OCI-LY1 (cell line): Measurements from ENCODE around the gene CDC6.

Source experiments
- H2AFZ ChIP-seq: fragments of 200-600 bp; sonication (generic), shearing (Covaris generic); 2 replicates; pipeline ENCODE4 v1.6.0; 2014; ENCODE audit warnings: antibody characterized with exemption, mild to moderate bottlenecking, low read length
- H3F3A ChIP-seq: fragments of 200-600 bp; sonication (generic), shearing (Covaris generic); 2 replicates; pipeline ENCODE4 v1.6.0; 2014; ENCODE audit warnings: mild to moderate bottlenecking, antibody characterized with exemption, low read length, moderate library complexity; ENCODE audit not compliant: insufficient read depth
- H3K27ac ChIP-seq: fragments of 200-600 bp; sonication (generic); 2 replicates; pipeline ENCODE4 v1.5.1; 2014; ENCODE audit warnings: low read length, mixed run types, mild to moderate bottlenecking, low read depth; ENCODE audit not compliant: poor library complexity, severe bottlenecking
- H3K27me3 ChIP-seq: fragments of 200-600 bp; sonication (generic); 2 replicates; pipeline ENCODE4 v1.6.0; 2014; ENCODE audit warnings: antibody characterized with exemption, mild to moderate bottlenecking, low read length, moderate library complexity; ENCODE audit not compliant: insufficient read depth
- H3K36me3 ChIP-seq: fragments of 200-600 bp; sonication (generic); 2 replicates; pipeline ENCODE4 v1.6.1; 2014; ENCODE audit warnings: mild to moderate bottlenecking, antibody characterized with exemption, low read length, moderate library complexity, mixed read lengths; ENCODE audit not compliant: insufficient read depth
- H3K4me1 ChIP-seq: fragments of 200-600 bp; sonication (generic); 2 replicates; pipeline ENCODE4 v1.5.1; 2014; ENCODE audit warnings: mild to moderate bottlenecking, low read length, moderate library complexity; ENCODE audit not compliant: insufficient read depth, severe bottlenecking
- H3K4me2 ChIP-seq: fragments of 200-600 bp; sonication (generic), shearing (Covaris generic); 2 replicates; pipeline ENCODE4 v1.6.1; 2014; ENCODE audit warnings: low read length
- H3K4me3 ChIP-seq: fragments of 200-600 bp; sonication (generic); 2 replicates; pipeline ENCODE4 v1.5.1; 2014; ENCODE audit warnings: low read length, low read depth, mild to moderate bottlenecking, mixed read lengths; ENCODE audit not compliant: poor library complexity, severe bottlenecking
- H3K79me2 ChIP-seq: fragments of 200-600 bp; shearing (Covaris generic); 2 replicates; pipeline ENCODE4 v1.6.1; 2016; ENCODE audit warnings: mixed run types, low read length, mixed read lengths; ENCODE audit not compliant: insufficient read depth
- H3K9ac ChIP-seq: fragments of 200-600 bp; sonication (generic), shearing (Covaris generic); 2 replicates; pipeline ENCODE4 v1.6.1; 2014; ENCODE audit warnings: mild to moderate bottlenecking, low read length, mixed read lengths
- H3K9me2 ChIP-seq: fragments of 200-600 bp; sonication (generic), shearing (Covaris generic); 2 replicates; pipeline ENCODE4 v1.6.1; 2014; ENCODE audit warnings: low read depth, mild to moderate bottlenecking, low read length, mixed read lengths
- H3K9me3 ChIP-seq: fragments of 200-600 bp; shearing (Covaris generic); 2 replicates; pipeline ENCODE4 v1.6.1; 2014; ENCODE audit warnings: low read length, mixed read lengths
- H4K20me1 ChIP-seq: fragments of 200-600 bp; sonication (generic), shearing (Covaris generic); 2 replicates; pipeline ENCODE4 v1.6.0; 2016; ENCODE audit warnings: mild to moderate bottlenecking, low read length; ENCODE audit not compliant: insufficient read depth
- EZH2 ChIP-seq: fragments of 200-600 bp; sonication (generic), shearing (Covaris generic); IDR thresholded peaks from 2 replicates; pipeline ENCODE4 v1.8.0; 2017; ENCODE audit warnings: borderline replicate concordance, mixed run types, mild to moderate bottlenecking, antibody characterized with exemption, low read length, moderate library complexity, mixed read lengths
- TF ChIP-seq, protein P1 (sequence below): fragments of 200-600 bp; sonication (generic), shearing (Covaris generic); IDR thresholded peaks from 2 replicates; pipeline ENCODE4 v1.5.1; 2017; ENCODE audit warnings: mild to moderate bottlenecking, antibody characterized with exemption, low read length, moderate library complexity, mixed read lengths

Gene CDC6

DNA sequence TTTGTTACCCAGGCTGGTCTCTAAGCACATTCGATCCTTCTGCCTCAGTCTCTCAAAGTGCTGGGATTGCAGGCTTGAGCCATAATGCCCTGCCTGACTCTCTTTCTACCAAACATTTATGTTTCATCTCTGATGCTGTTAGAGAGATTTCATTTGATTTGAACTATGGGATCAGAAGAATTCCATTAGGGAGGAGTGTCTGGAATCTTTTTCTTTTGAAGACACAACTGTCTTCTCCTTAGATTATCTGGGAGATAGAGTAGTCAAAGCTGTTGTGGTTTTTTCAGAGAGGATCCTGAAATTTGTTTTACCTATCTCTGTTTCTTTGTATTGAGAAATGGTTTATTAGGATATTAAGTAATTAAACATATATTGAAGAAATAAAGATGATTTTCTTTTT lies 39.2 kb upstream of the CDC6 start:
- Histone ChIP-seq H3K4me1 (no peaks in the 10 kb centered on the region), H3K4me3 (no peak overlapping the region), H3K36me3 (peaks cover 4% of the 10 kb centered on the region; the same call in 1 of the 2 replicates), H3K9me2 (no peaks in the 10 kb centered on the region), H3K27me3 (no peaks in the 10 kb centered on the region), H3K79me2 (peaks cover 15% of the 10 kb centered on the region), H3K4me2 (no peak overlapping the region), H4K20me1 (no peaks in the 10 kb centered on the region), H3K9ac (no peak overlapping the region), H3K9me3 (no peaks in the 10 kb centered on the region), H3F3A (no peaks in the 10 kb centered on the region), H2AFZ (no peak overlapping the region), H3K27ac (no peak overlapping the region)
- no peak for TF ChIP-seq EZH2
- TF ChIP-seq, protein P1, sequence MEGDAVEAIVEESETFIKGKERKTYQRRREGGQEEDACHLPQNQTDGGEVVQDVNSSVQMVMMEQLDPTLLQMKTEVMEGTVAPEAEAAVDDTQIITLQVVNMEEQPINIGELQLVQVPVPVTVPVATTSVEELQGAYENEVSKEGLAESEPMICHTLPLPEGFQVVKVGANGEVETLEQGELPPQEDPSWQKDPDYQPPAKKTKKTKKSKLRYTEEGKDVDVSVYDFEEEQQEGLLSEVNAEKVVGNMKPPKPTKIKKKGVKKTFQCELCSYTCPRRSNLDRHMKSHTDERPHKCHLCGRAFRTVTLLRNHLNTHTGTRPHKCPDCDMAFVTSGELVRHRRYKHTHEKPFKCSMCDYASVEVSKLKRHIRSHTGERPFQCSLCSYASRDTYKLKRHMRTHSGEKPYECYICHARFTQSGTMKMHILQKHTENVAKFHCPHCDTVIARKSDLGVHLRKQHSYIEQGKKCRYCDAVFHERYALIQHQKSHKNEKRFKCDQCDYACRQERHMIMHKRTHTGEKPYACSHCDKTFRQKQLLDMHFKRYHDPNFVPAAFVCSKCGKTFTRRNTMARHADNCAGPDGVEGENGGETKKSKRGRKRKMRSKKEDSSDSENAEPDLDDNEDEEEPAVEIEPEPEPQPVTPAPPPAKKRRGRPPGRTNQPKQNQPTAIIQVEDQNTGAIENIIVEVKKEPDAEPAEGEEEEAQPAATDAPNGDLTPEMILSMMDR = no peak

DNA sequence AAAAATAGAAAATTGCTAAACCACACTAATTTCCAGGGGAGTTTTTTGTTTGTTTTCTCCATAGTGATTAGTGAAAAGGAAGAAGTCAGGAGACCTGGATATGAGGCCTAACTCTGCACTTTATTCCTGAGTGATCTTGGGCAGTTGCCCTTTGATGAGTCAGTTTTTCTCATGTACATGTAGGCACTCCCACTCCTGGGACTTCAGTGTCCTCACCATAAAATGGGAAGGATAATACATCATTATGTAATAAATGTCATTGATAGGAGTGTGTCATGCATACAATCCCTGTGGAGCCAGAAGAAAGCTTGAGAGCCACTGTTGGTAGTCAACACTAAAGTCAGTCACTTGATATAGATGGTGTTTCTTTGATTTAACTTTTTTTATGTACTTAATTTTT lies 36.1 kb upstream of the CDC6 start:
- peaks cover 18% of the 10 kb centered on the region for H3K79me2 ChIP-seq
- H3K4me1 ChIP-seq = no peaks in the 10 kb centered on the region
- H2AFZ ChIP-seq = no peak overlapping the region
- no peaks in the 10 kb centered on the region for H4K20me1 ChIP-seq
- no peak overlapping the region for H3K4me2 ChIP-seq
- no peaks in the 10 kb centered on the region for H3F3A ChIP-seq
- H3K36me3 ChIP-seq = peaks cover 4% of the 10 kb centered on the region; the same call in 1 of the 2 replicates
- no peak overlapping the region for H3K9ac ChIP-seq
- no peak overlapping the region for H3K27ac ChIP-seq
- H3K9me3 ChIP-seq = no peaks in the 10 kb centered on the region
- no peak for TF ChIP-seq EZH2
- TF ChIP-seq, protein P1 = no peak
- no peaks in the 10 kb centered on the region for H3K27me3 ChIP-seq
- no peak overlapping the region for H3K4me3 ChIP-seq
- H3K9me2 ChIP-seq = no peaks in the 10 kb centered on the region

DNA sequence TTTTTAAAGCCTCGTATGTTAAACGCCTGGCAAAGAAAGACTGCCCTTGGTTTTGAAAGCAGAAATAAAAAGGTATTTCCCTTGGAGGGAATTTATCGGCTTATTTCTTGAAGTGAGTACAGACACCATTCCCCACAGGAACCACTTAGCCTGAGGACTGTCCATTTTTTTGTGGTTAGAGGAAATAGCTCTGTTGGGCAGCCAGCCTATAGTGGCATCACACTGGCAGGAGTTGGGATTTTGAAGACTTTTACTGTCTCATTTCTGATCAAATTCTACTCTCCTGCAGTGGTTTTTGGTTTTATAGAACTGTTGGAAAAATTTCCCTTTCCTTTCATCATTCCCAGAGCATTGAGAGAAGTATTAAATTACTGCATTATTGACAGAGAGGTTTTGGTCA lies 34.1 kb upstream of the CDC6 start:
- Histone ChIP-seq H3K4me2 (no peak overlapping the region), H3K9me3 (no peaks in the 10 kb centered on the region), H3K27ac (no peak overlapping the region), H3K9ac (no peak overlapping the region), H3K27me3 (no peaks in the 10 kb centered on the region), H3F3A (no peaks in the 10 kb centered on the region), H3K9me2 (no peaks in the 10 kb centered on the region), H3K36me3 (peaks cover 14% of the 10 kb centered on the region; the same call in 1 of the 2 replicates), H3K79me2 (peaks cover 16% of the 10 kb centered on the region), H2AFZ (no peak overlapping the region), H3K4me1 (no peaks in the 10 kb centered on the region), H3K4me3 (no peak overlapping the region), H4K20me1 (no peaks in the 10 kb centered on the region)
- TF ChIP-seq, protein P1 = no peak
